IPS DF 6.9 (cell line): ENCODE measurements around the gene CCL27.

ENCODE experiments used
- DNase-seq: peaks from one replicate; pipeline ENCODE4 v3.0.0-alpha.2; 2013; ENCODE audit warnings: low read depth, low spot score
- H3K27ac ChIP-seq: one replicate; pipeline ENCODE4 v1.5.1; 2013; ENCODE audit warnings: low read length, control low read depth
- H3K27me3 ChIP-seq: 2 replicates; pipeline ENCODE4 v1.6.1; 2013; ENCODE audit warnings: mild to moderate bottlenecking, low read length; ENCODE audit not compliant: control insufficient read depth, insufficient read depth
- H3K36me3 ChIP-seq: 2 replicates; pipeline ENCODE4 v1.6.1; 2013; ENCODE audit warnings: low read length; ENCODE audit not compliant: control insufficient read depth, insufficient read depth
- H3K4me1 ChIP-seq: 2 replicates; pipeline ENCODE4 v1.6.1; 2013; ENCODE audit warnings: low read length; ENCODE audit not compliant: control insufficient read depth, insufficient read depth
- H3K4me3 ChIP-seq: 2 replicates; pipeline ENCODE4 v1.5.1; 2013; ENCODE audit warnings: mild to moderate bottlenecking, low read length
- H3K9me3 ChIP-seq: 2 replicates; pipeline ENCODE4 v1.6.1; 2013; ENCODE audit warnings: low read length, inconsistent platforms; ENCODE audit not compliant: control insufficient read depth, insufficient read depth
- WGBS: extraction: QIAGEN DNeasy Blood & Tissue Kit; methylation state at CpG from one replicate; pipeline ENCODE4 v1.1.7; 2013; ENCODE audit warnings: mixed read lengths, missing lambda C conversion rate; ENCODE audit not compliant: insufficient read length, insufficient coverage; 5-methylcytosine and 5-hydroxymethylcytosine counted together

Gene CCL27

GRCh38 chr9:34659592-34660253, 2.7 kb downstream of the CCL27 start:
- H3K36me3 ChIP-seq, result no peaks in the 10 kb centered on the region; the same call in 1 of the 2 replicates
- no peaks in the 10 kb centered on the region for H3K27me3 ChIP-seq
- peaks cover 4% of the 10 kb centered on the region; the same call in 1 of the 2 replicates for H3K4me1 ChIP-seq
- WGBS, result no CpG with 5 or more reads among the region's 8 CpGs
- H3K27ac ChIP-seq, result no peak overlapping the region
- no peak overlapping the region for H3K4me3 ChIP-seq
- no peak for DNase-seq
- H3K9me3 ChIP-seq, result no peaks in the 10 kb centered on the region

GRCh38 chr9:34658461-34658860, 4.0 kb downstream of the CCL27 start:
- H3K9me3 ChIP-seq, result no peaks in the 10 kb centered on the region
- no CpG with 5 or more reads among the region's 14 CpGs for WGBS
- no peak overlapping the region for H3K4me3 ChIP-seq
- H3K27ac ChIP-seq, result no peak overlapping the region
- no peaks in the 10 kb centered on the region; the same call in 1 of the 2 replicates for H3K36me3 ChIP-seq
- H3K27me3 ChIP-seq, result no peaks in the 10 kb centered on the region
- no peak for DNase-seq
- peaks cover 4% of the 10 kb centered on the region for H3K4me1 ChIP-seq

- Histone ChIP-seq H3K27ac (no peak overlapping the region), H3K9me3 (no peaks in the 10 kb centered on the region), H3K4me1 (peaks cover 7% of the 10 kb centered on the region), H3K4me3 (no peak overlapping the region), H3K27me3 (no peaks in the 10 kb centered on the region), H3K36me3 (no peaks in the 10 kb centered on the region; the same call in 1 of the 2 replicates)
- WGBS, result no CpG with 5 or more reads among the region's 5 CpGs
- DNase-seq, result no peak
Measured at GRCh38 chr9:34656992-34657391, 5.5 kb downstream of the CCL27 start.

- no CpG with 5 or more reads among the region's 5 CpGs for WGBS
- Histone ChIP-seq H3K27ac (no peak overlapping the region), H3K4me1 (peaks cover 7% of the 10 kb centered on the region), H3K36me3 (no peaks in the 10 kb centered on the region; the same call in 1 of the 2 replicates), H3K4me3 (no peak overlapping the region), H3K9me3 (no peaks in the 10 kb centered on the region), H3K27me3 (no peaks in the 10 kb centered on the region)
- no peak for DNase-seq
Measured at GRCh38 chr9:34655394-34655793, 7.1 kb downstream of the CCL27 start.

DNA sequence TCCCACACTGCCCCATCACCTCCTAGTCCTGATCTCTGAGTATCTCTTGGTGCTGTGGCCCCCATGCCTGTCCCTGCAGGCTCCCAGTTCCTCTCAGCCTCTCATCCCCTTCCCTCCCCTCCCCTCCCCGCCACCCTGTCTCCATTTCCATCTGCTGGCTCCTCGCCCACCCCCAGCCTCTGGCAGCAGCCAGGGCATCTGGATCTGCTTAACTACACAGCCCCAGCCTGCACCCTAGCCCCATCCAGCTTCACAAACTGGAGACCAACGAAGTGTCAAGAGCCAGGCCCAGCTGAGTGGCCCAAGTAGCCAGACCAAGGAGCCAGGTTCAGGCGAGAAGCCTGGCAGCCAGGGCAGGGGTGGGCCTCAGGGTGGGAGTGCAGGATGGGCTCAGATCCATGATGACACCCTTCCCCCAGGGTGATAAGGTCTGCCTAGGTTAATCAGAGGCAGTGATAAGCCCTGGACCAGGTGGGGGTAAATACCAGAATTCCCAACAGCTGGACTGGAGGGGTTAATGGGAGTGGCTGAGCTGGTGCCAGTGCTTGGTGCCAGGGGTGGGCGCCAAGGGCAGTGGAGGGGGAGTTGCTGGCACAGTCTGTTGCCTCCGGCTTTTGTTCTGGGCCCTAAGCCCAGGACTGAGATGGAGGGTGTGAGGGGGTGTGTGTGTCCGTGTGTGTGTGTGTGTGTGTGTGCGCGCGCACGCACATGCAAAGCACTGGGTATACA, 8.0 kb downstream of the CCL27 start:
- H3K36me3 ChIP-seq, result peaks cover 2% of the 10 kb centered on the region
- H3K4me3 ChIP-seq, result no peak overlapping the region
- no peak for DNase-seq
- H3K27ac ChIP-seq, result no peak overlapping the region
- H3K27me3 ChIP-seq, result no peaks in the 10 kb centered on the region
- H3K9me3 ChIP-seq, result no peaks in the 10 kb centered on the region
- no CpG with 5 or more reads among the region's 11 CpGs for WGBS
- H3K4me1 ChIP-seq, result peaks cover 6% of the 10 kb centered on the region

- WGBS, result no CpG with 5 or more reads among the region's 11 CpGs
- Histone ChIP-seq H3K4me1 (peaks cover 5% of the 10 kb centered on the region), H3K4me3 (no peak overlapping the region), H3K36me3 (peaks cover 8% of the 10 kb centered on the region), H3K27ac (no peak overlapping the region), H3K27me3 (no peaks in the 10 kb centered on the region), H3K9me3 (no peaks in the 10 kb centered on the region)
- DNase-seq, result no peak
Measured at GRCh38 chr9:34653151-34654072, 9.0 kb downstream of the CCL27 start.

DNA sequence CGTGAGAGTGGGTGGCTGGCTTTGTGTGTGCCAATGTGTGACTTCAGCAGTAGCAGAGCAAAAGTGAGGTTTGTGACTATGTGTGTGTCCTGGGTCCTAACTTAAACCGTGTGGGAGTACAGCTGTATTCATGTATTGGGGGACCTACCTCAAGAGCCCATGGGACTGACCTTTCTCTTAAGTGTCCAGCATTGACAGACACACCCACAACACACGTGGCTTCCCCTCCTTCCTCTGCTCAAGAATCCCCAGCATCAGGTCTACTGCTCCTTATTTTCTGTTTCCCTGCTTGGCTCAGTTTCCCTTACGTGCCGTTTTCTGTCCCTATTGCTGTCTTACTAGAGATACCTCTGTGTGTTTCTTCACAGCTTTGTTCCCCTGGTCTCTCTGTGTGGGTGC, 9.9 kb downstream of the CCL27 start:
- WGBS, result no CpG with 5 or more reads among the region's 5 CpGs
- H3K27ac ChIP-seq, result no peak overlapping the region

DNA sequence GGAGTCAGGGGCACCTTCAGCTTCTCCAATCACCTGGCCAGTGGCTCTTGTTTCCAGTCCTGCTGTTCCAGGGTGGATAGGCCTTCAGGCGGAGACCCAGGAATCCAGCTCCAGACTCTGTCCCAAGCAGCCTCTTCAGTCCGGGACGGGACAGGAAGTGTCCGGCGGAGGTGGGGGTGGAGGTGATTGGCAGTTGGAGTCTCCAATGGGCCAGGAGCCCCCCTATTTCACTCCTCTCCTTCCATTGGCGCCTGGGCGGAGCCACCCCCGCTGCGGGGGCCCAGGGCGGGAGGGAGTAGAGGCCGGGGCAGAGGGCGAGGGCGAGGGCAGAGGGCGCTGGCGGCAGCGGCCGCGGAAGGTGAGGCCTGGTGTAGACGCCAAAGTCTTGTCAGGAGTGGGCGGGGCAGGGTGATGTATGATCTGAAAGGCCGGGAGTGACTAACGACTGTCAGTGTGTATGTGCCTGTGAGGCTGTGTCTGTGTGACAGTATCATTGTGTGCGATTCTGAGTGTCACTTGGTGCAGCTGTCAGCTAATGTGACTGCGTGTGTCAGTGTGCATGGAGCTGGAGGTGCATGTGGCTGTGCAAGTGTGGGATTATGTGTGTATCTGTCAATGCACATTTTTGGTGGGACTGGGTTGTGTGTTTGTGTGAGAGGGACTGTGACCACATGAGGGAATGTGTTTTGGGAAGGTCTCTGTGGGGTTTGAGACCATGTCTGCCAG, 10.4 kb downstream of the CCL27 start, which contains the start of gene IL11RA:
Gene IL11RA (plus strand): TSS at position 310 of the 726 bp plus-strand sequence. CDS start 3,033 bp downstream, outside the sequence.
- Histone ChIP-seq H3K27ac (no peak within 1 kb of the TSS), H3K36me3 (peaks cover 8% of the 10 kb centered on the region), H3K4me1 (peaks cover 9% of the 10 kb centered on the region), H3K9me3 (no peaks in the 10 kb centered on the region), H3K4me3 (peak within 1 kb of the TSS; percentile 28; the same call in 1 of the 2 replicates), H3K27me3 (no peaks in the 10 kb centered on the region)
- WGBS, result no CpG with 5 or more reads among the region's 24 CpGs
- peak; percentile 92 for DNase-seq

More for the DNA sequence above, 9.9 kb downstream of the CCL27 start:
- H3K27me3 ChIP-seq, result no peaks in the 10 kb centered on the region
- H3K4me3 ChIP-seq, result no peak overlapping the region
- no peak for DNase-seq
- peaks cover 7% of the 10 kb centered on the region for H3K4me1 ChIP-seq
- H3K9me3 ChIP-seq, result no peaks in the 10 kb centered on the region
- peaks cover 8% of the 10 kb centered on the region for H3K36me3 ChIP-seq

- H3K27ac ChIP-seq, result no peak overlapping the region
- no peak for DNase-seq
- no CpG with 5 or more reads among the region's 4 CpGs for WGBS
Measured at GRCh38 chr9:34651321-34651720, 11.1 kb downstream of the CCL27 start.

More at GRCh38 chr9:34651321-34651720, 11.1 kb downstream of the CCL27 start:
- no peaks in the 10 kb centered on the region for H3K9me3 ChIP-seq
- H3K4me3 ChIP-seq, result no peak overlapping the region; the same call in 1 of the 2 replicates
- H3K36me3 ChIP-seq, result peaks cover 8% of the 10 kb centered on the region
- H3K4me1 ChIP-seq, result peaks cover 9% of the 10 kb centered on the region
- H3K27me3 ChIP-seq, result no peaks in the 10 kb centered on the region
